H1 (cell line): ENCODE data around the gene FRMD4A.

ENCODE experiments used
- CTCF ChIP-seq, 3 experiments: IDR thresholded peaks; 1 replicate in 2 of 3; 2 replicates in 1 of 3; pipeline versions ENCODE4 v1.5.1 to v1.6.1; 2011; ENCODE audit warnings: low read length in 3 of 3, mild to moderate bottlenecking in 3 of 3, inconsistent platforms in 2 of 3, low read depth in 1 of 3, moderate library complexity in 1 of 3; ENCODE audit not compliant: insufficient read depth in 1 of 3; ENCODE audit errors: control extremely low read depth in 1 of 3
- EGR1 ChIP-seq: IDR thresholded peaks from 2 replicates; pipeline ENCODE4 v1.6.1; 2011; ENCODE audit warnings: low read depth, low read length, borderline replicate concordance
- EP300 ChIP-seq, 2 experiments: IDR thresholded peaks; 1 replicate in 1 of 2; 2 replicates in 1 of 2; pipeline ENCODE4 v1.6.1; 2011 to 2012; ENCODE audit warnings: low read depth in 2 of 2, low read length in 2 of 2, mild to moderate bottlenecking in 2 of 2, borderline replicate concordance in 1 of 2, inconsistent platforms in 1 of 2, moderate library complexity in 1 of 2
- JUN ChIP-seq: IDR thresholded peaks from 2 replicates; pipeline ENCODE4 v1.6.1; 2011; ENCODE audit warnings: low read depth, mild to moderate bottlenecking, improper control_type of control experiment, low read length
- KDM5A ChIP-seq: fragments of 200-600 bp; IDR thresholded peaks from 2 replicates; pipeline ENCODE4 v1.7.1; 2012; ENCODE audit warnings: mild to moderate bottlenecking, low read length, inconsistent platforms, mixed read lengths
- POLR2A ChIP-seq, 2 experiments: IDR thresholded peaks; 1 replicate in 1 of 2; 2 replicates in 1 of 2; pipeline ENCODE4 v1.6.1; 2011; ENCODE audit warnings: low read depth in 2 of 2, low read length in 2 of 2, mild to moderate bottlenecking in 2 of 2; ENCODE audit errors: control extremely low read depth in 1 of 2
- POLR2AphosphoS5 ChIP-seq: IDR thresholded peaks from 2 replicates; pipeline ENCODE4 v1.6.1; 2011; ENCODE audit warnings: low read depth, low read length
- RAD21 ChIP-seq, 2 experiments: IDR thresholded peaks in 1 of 2; conservative IDR thresholded peaks in 1 of 2; 2 replicates each; pipeline ENCODE4 v1.6.1; 2011; ENCODE audit warnings: low read depth in 2 of 2, low read length in 2 of 2, improper control_type of control experiment in 1 of 2, inconsistent platforms in 1 of 2, mild to moderate bottlenecking in 1 of 2, moderate library complexity in 1 of 2
- SIRT6 ChIP-seq: IDR thresholded peaks from one replicate; pipeline ENCODE4 v1.7.1; 2012; ENCODE audit warnings: low read length, inconsistent platforms
- SP1 ChIP-seq: IDR thresholded peaks from 2 replicates; pipeline ENCODE4 v1.6.1; 2011; ENCODE audit warnings: low read depth, low read length
- TAF1 ChIP-seq: IDR thresholded peaks from 2 replicates; pipeline ENCODE4 v1.6.1; 2011; ENCODE audit warnings: mild to moderate bottlenecking, low read depth, low read length
- TAF7 ChIP-seq: optimal IDR thresholded peaks from 2 replicates; pipeline ENCODE3; 2011; ENCODE audit warnings: low read depth, mild to moderate bottlenecking, inconsistent platforms, low read length, moderate library complexity, borderline replicate concordance
- TBP ChIP-seq: IDR thresholded peaks from 2 replicates; pipeline ENCODE4 v1.6.1; 2011; ENCODE audit warnings: low read depth, low read length, improper control_type of control experiment
- ZNF274 ChIP-seq: IDR thresholded peaks from 2 replicates; pipeline ENCODE4 v1.7.0; 2012; ENCODE audit warnings: low read length, borderline replicate concordance; ENCODE audit errors: extremely low read depth

GRCh38 chr10:14181567-14181936, 149.2 kb downstream of the FRMD4A start:
- TF ChIP-seq RAD21 (IDR thresholded peaks at IDR 0.05 in 1 of 2, conservative IDR thresholded peaks at IDR 0.05 in 1 of 2; ENCODE audit: low read depth in 2 of 2, low read length in 2 of 2) (no peak), POLR2AphosphoS5 (no peak), CTCF (IDR thresholded peaks at IDR 0.05; ENCODE audit: control extremely low read depth in 1 of 3, insufficient read depth in 1 of 3, low read depth in 1 of 3, low read length in 3 of 3) (no peak), TAF7 (no peak), JUN (no peak), EP300 (IDR thresholded peaks at IDR 0.05; ENCODE audit: borderline replicate concordance in 1 of 2, low read depth in 2 of 2, low read length in 2 of 2) (no peak), SP1 (no peak), EGR1 (no peak), TBP (no peak), ZNF274 (no peak), TAF1 (no peak), KDM5A (no peak), POLR2A (IDR thresholded peaks at IDR 0.05; ENCODE audit: control extremely low read depth in 1 of 2, low read depth in 2 of 2, low read length in 2 of 2) (no peak), SIRT6 (no peak)
